ENCODE data around the gene COL9A1.

The COL9A1 gene

GRCh38 chr6:70196531-70196930, 106.4 kb downstream of the COL9A1 start:
- H3K4me3 Mint-ChIP-seq, result no peak overlapping the region
- peaks cover 3% of the 10 kb centered on the region for H3K27me3 Mint-ChIP-seq (ENCODE audit: low read depth)
- DNase-seq (ENCODE audit: low spot score), result no peak
- no peak overlapping the region for H3K27ac Mint-ChIP-seq
- H3K36me3 Mint-ChIP-seq (ENCODE audit: low read depth), result no peaks in the 10 kb centered on the region
- no peaks in the 10 kb centered on the region for H3K9me3 Mint-ChIP-seq
- H3K4me1 Mint-ChIP-seq (ENCODE audit: low read depth), result no peaks in the 10 kb centered on the region

GRCh38 chr6:70194421-70194820, 108.5 kb downstream of the COL9A1 start:
- peaks cover 3% of the 10 kb centered on the region for H3K27me3 Mint-ChIP-seq (ENCODE audit: low read depth)
- no peaks in the 10 kb centered on the region for H3K9me3 Mint-ChIP-seq
- no peaks in the 10 kb centered on the region for H3K4me1 Mint-ChIP-seq (ENCODE audit: low read depth)
- no peak overlapping the region for H3K27ac Mint-ChIP-seq
- DNase-seq (ENCODE audit: low spot score), result no peak
- no peaks in the 10 kb centered on the region for H3K36me3 Mint-ChIP-seq (ENCODE audit: low read depth)
- H3K4me3 Mint-ChIP-seq, result no peak overlapping the region

GRCh38 chr6:70188202-70188601, 114.7 kb downstream of the COL9A1 start:
- Mint-ChIP-seq H3K9me3 (no peaks in the 10 kb centered on the region), H3K36me3 (ENCODE audit: low read depth) (no peaks in the 10 kb centered on the region)

GRCh38 chr6:70186461-70186860, 116.4 kb downstream of the COL9A1 start:
- Mint-ChIP-seq H3K36me3 (ENCODE audit: low read depth) (no peaks in the 10 kb centered on the region), H3K9me3 (no peaks in the 10 kb centered on the region), H3K4me1 (ENCODE audit: low read depth) (no peaks in the 10 kb centered on the region), H3K27me3 (ENCODE audit: low read depth) (no peaks in the 10 kb centered on the region), H3K4me3 (no peak overlapping the region), H3K27ac (no peak overlapping the region)
- DNase-seq (ENCODE audit: low spot score), result no peak

More at GRCh38 chr6:70188202-70188601, 114.7 kb downstream of the COL9A1 start:
- DNase-seq (ENCODE audit: low spot score), result no peak
- Mint-ChIP-seq H3K27me3 (ENCODE audit: low read depth) (peaks cover 3% of the 10 kb centered on the region), H3K27ac (no peak overlapping the region), H3K4me3 (no peak overlapping the region), H3K4me1 (ENCODE audit: low read depth) (no peaks in the 10 kb centered on the region)

- H3K4me1 Mint-ChIP-seq (ENCODE audit: low read depth), result no peaks in the 10 kb centered on the region
- H3K4me3 Mint-ChIP-seq, result no peak overlapping the region
- H3K36me3 Mint-ChIP-seq (ENCODE audit: low read depth), result no peaks in the 10 kb centered on the region
- H3K27me3 Mint-ChIP-seq (ENCODE audit: low read depth), result no peaks in the 10 kb centered on the region
- no peak overlapping the region for H3K27ac Mint-ChIP-seq
- no peaks in the 10 kb centered on the region for H3K9me3 Mint-ChIP-seq
- no peak for DNase-seq (ENCODE audit: low spot score)
Observed at GRCh38 chr6:70184723-70185122, 118.2 kb downstream of the COL9A1 start.

- Mint-ChIP-seq H3K27me3 (ENCODE audit: low read depth) (no peaks in the 10 kb centered on the region), H3K36me3 (ENCODE audit: low read depth) (no peaks in the 10 kb centered on the region), H3K4me3 (no peak overlapping the region), H3K4me1 (ENCODE audit: low read depth) (no peaks in the 10 kb centered on the region), H3K9me3 (no peaks in the 10 kb centered on the region), H3K27ac (no peak overlapping the region)
- no peak for DNase-seq (ENCODE audit: low spot score)
Observed at GRCh38 chr6:70183538-70183937, 119.3 kb downstream of the COL9A1 start.

- H3K4me1 Mint-ChIP-seq (ENCODE audit: low read depth), result no peaks in the 10 kb centered on the region
- no peak overlapping the region for H3K27ac Mint-ChIP-seq
- no peak overlapping the region for H3K4me3 Mint-ChIP-seq
- no peaks in the 10 kb centered on the region for H3K9me3 Mint-ChIP-seq
- no peaks in the 10 kb centered on the region for H3K36me3 Mint-ChIP-seq (ENCODE audit: low read depth)
- no peak for DNase-seq (ENCODE audit: low spot score)
- H3K27me3 Mint-ChIP-seq (ENCODE audit: low read depth), result no peaks in the 10 kb centered on the region
Observed at GRCh38 chr6:70180901-70181599, 121.8 kb downstream of the COL9A1 start.

- Mint-ChIP-seq H3K36me3 (ENCODE audit: low read depth) (no peaks in the 10 kb centered on the region), H3K27ac (no peak overlapping the region), H3K9me3 (no peaks in the 10 kb centered on the region), H3K4me1 (ENCODE audit: low read depth) (no peaks in the 10 kb centered on the region), H3K27me3 (ENCODE audit: low read depth) (no peaks in the 10 kb centered on the region), H3K4me3 (no peak overlapping the region)
- no peak for DNase-seq (ENCODE audit: low spot score)
Observed at GRCh38 chr6:70180183-70180900, 122.5 kb downstream of the COL9A1 start.

- H3K4me1 Mint-ChIP-seq (ENCODE audit: low read depth), result no peaks in the 10 kb centered on the region
Observed at GRCh38 chr6:70176842-70177550, 125.9 kb downstream of the COL9A1 start.

GRCh38 chr6:70175770-70176169, 127.1 kb downstream of the COL9A1 start:
- Mint-ChIP-seq H3K36me3 (ENCODE audit: low read depth) (no peaks in the 10 kb centered on the region), H3K9me3 (no peaks in the 10 kb centered on the region), H3K4me1 (ENCODE audit: low read depth) (no peaks in the 10 kb centered on the region), H3K27ac (no peak overlapping the region), H3K4me3 (no peak overlapping the region), H3K27me3 (ENCODE audit: low read depth) (peaks cover 2% of the 10 kb centered on the region)
- no peak for DNase-seq (ENCODE audit: low spot score)

More at GRCh38 chr6:70176842-70177550, 125.9 kb downstream of the COL9A1 start:
- Mint-ChIP-seq H3K36me3 (ENCODE audit: low read depth) (no peaks in the 10 kb centered on the region), H3K9me3 (no peaks in the 10 kb centered on the region), H3K27me3 (ENCODE audit: low read depth) (no peaks in the 10 kb centered on the region), H3K4me3 (no peak overlapping the region), H3K27ac (no peak overlapping the region)
- DNase-seq (ENCODE audit: low spot score), result no peak

- Mint-ChIP-seq H3K4me3 (no peak overlapping the region), H3K4me1 (ENCODE audit: low read depth) (no peaks in the 10 kb centered on the region), H3K27ac (no peak overlapping the region), H3K36me3 (ENCODE audit: low read depth) (no peaks in the 10 kb centered on the region), H3K27me3 (ENCODE audit: low read depth) (peaks cover 9% of the 10 kb centered on the region), H3K9me3 (no peaks in the 10 kb centered on the region)
- no peak for DNase-seq (ENCODE audit: low spot score)
Observed at GRCh38 chr6:70172252-70172651, 130.6 kb downstream of the COL9A1 start.

GRCh38 chr6:70171236-70171635, 131.6 kb downstream of the COL9A1 start:
- no peak for DNase-seq (ENCODE audit: low spot score)
- H3K27me3 Mint-ChIP-seq (ENCODE audit: low read depth), result peaks cover 18% of the 10 kb centered on the region
- H3K27ac Mint-ChIP-seq, result no peak overlapping the region
- H3K4me1 Mint-ChIP-seq (ENCODE audit: low read depth), result no peaks in the 10 kb centered on the region
- no peaks in the 10 kb centered on the region for H3K36me3 Mint-ChIP-seq (ENCODE audit: low read depth)
- H3K4me3 Mint-ChIP-seq, result no peak overlapping the region
- H3K9me3 Mint-ChIP-seq, result no peaks in the 10 kb centered on the region

- Mint-ChIP-seq H3K4me1 (ENCODE audit: low read depth) (no peaks in the 10 kb centered on the region), H3K27me3 (ENCODE audit: low read depth) (peaks cover 21% of the 10 kb centered on the region), H3K27ac (no peak overlapping the region), H3K36me3 (ENCODE audit: low read depth) (no peaks in the 10 kb centered on the region), H3K9me3 (no peaks in the 10 kb centered on the region), H3K4me3 (no peak overlapping the region)
- DNase-seq (ENCODE audit: low spot score), result no peak
Observed at GRCh38 chr6:70168681-70169377, 134.1 kb downstream of the COL9A1 start.
